GM23248 (cell line): ENCODE measurements around the gene EBF3.

Source experiments
- EZH2 ChIP-seq: fragments of 200-600 bp; sonication (generic); IDR thresholded peaks from 2 replicates; pipeline ENCODE4 v1.6.1; 2018; ENCODE audit warnings: antibody characterized with exemption, mild to moderate bottlenecking; ENCODE audit not compliant: insufficient read depth, poor library complexity, severe bottlenecking
- EZH2phosphoT487 ChIP-seq: fragments of 200-600 bp; sonication (generic); IDR thresholded peaks from 2 replicates; pipeline ENCODE4 v1.6.1; 2018; ENCODE audit warnings: antibody characterized with exemption, moderate library complexity, mild to moderate bottlenecking, low read depth; ENCODE audit not compliant: insufficient read depth

DNA sequence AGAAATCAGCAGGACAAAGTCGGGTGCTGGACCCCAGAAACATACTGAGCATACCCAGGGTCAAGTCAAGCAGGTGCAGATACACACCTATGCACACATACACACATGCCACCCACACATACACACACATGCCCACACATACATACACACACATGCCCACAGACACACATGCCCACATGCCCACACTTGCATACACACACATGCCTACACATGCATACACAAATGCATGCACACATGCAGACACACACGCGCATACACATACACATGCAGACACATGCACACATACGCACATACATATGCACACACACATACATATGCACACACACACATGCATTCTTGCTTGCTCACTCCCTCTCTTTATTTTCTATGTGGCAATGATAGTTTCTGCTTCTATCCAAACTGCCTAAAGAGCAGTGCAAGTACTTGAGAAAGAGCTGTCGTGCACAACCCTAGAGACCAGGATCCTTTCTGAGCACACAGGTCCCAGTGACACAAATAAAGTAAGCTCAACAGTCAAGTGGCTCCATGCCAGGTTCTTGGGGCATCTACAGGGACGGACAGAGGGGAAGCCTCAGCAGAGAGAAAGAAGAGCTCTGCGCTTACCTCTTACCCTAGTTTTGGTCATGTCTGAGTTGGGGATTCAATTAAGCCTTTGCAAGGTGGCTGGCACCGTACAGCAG is 83.7 kb downstream of the EBF3 start:
- TF ChIP-seq EZH2phosphoT487 (no peak), EZH2 (no peak)
